ENCODE measurements around the gene PRMT9. TPM values are rescaled to one million over a fixed set of nuclear protein-coding genes. Genes with fewer than 3 reads are reported as not detected.

Gene PRMT9
- total and polyA plus RNA-seq, 2 of the 13 experiments (the other 11 are each of a cell fraction or from before 2014, with no cell fraction given): 4.0 to 9.7 TPM

DNA sequence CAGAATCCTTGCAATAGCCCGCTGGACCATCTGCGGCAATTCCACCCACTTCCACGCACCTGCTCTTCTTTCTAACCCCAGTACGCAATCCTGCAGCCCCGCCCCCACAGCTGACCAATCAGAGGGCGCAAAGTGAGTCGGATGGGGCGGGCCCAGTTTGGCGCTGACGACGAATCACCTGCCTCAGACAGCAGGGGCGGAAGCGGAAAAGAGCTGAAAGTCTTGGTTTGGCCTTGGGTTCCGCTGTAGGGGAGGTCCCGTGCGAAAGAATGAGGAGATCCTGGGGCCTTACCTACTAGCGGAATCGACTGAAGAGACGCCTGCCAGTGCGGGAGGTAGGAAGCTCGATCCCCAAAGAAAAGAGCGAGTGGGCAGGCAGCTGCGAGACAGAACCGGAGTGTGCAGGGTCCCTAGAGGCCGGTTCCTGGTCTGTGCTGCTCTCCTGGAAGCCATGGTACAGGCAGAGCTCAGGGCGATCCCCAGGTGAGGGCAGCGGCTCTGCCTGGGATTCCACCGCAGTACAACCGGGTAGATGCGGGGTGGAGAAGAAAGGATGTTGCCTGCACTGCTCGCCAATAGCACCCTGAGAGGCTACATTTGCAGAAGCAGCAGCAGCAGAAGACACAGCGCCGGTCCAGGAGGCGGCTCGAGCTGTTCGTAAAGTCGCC is 66.7 kb downstream of the PRMT9 start, which contains the start of gene TMEM184C (continued):
- no peak for TF ChIP-seq NFIC (IDR thresholded peaks at IDR 0.05; ENCODE audit: low read length)
- peak; percentile 46; the same call in 1 of the 2 replicates for TF ChIP-seq DMAP1 (CRISPR knock-in tag; IDR thresholded peaks at IDR 0.05)
- TF ChIP-seq RARA (CRISPR knock-in tag; IDR thresholded peaks at IDR 0.05): no peak
- peak; percentile 56; the same call in 1 of the 3 replicates for TF ChIP-seq MXI1 (IDR thresholded peaks at IDR 0.05; ENCODE audit: borderline replicate concordance, low read depth, low read length)
- no peak for TF ChIP-seq MZF1 (CRISPR knock-in tag; IDR thresholded peaks at IDR 0.05; ENCODE audit: borderline replicate concordance)
- TF ChIP-seq ZNF790 (CRISPR knock-in tag; IDR thresholded peaks at IDR 0.05; ENCODE audit: borderline replicate concordance): no peak
- TF ChIP-seq GMEB2 (CRISPR knock-in tag; IDR thresholded peaks at IDR 0.05; ENCODE audit: low read depth): no peak
- no peak for TF ChIP-seq ZBTB3 (CRISPR knock-in tag; IDR thresholded peaks at IDR 0.05; ENCODE audit: borderline replicate concordance, low read depth)
- TF ChIP-seq XRCC5 (optimal IDR thresholded peaks at IDR 0.05; ENCODE audit: low read length): peak; percentile 63
- TF ChIP-seq SMARCC2 (IDR thresholded peaks at IDR 0.05): no peak
- TF ChIP-seq ZNF3 (CRISPR knock-in tag; IDR thresholded peaks at IDR 0.05): no peak
- TF ChIP-seq ZNF180 (CRISPR knock-in tag; IDR thresholded peaks at IDR 0.05; ENCODE audit: borderline replicate concordance, low read depth): no peak
- no peak for TF ChIP-seq ZNF282 (IDR thresholded peaks at IDR 0.05; ENCODE audit: partially characterized antibody)
- no peak for TF ChIP-seq ZNF317 (CRISPR knock-in tag; IDR thresholded peaks at IDR 0.05)
- TF ChIP-seq, protein P1, sequence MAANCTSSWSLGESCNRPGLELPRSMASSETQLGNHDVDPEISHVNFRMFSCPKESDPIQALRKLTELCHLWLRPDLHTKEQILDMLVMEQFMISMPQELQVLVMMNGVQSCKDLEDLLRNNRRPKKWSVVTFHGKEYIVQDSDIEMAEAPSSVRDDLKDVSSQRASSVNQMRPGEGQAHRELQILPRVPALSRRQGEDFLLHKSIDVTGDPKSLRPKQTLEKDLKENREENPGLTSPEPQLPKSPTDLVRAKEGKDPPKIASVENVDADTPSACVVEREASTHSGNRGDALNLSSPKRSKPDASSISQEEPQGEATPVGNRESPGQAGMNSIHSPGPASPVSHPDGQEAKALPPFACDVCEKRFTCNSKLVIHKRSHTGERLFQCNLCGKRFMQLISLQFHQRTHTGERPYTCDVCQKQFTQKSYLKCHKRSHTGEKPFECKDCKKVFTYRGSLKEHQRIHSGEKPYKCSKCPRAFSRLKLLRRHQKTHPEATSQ (CRISPR knock-in tag; IDR thresholded peaks at IDR 0.05; ENCODE audit: borderline replicate concordance): peak; percentile 78; the same call in 1 of the 2 replicates
- TF ChIP-seq ZNF780A (CRISPR knock-in tag; IDR thresholded peaks at IDR 0.05): no peak
- TF ChIP-seq XBP1 (CRISPR knock-in tag; IDR thresholded peaks at IDR 0.05): peak; percentile 69; the same call in 1 of the 2 replicates
- TF ChIP-seq, protein P2, sequence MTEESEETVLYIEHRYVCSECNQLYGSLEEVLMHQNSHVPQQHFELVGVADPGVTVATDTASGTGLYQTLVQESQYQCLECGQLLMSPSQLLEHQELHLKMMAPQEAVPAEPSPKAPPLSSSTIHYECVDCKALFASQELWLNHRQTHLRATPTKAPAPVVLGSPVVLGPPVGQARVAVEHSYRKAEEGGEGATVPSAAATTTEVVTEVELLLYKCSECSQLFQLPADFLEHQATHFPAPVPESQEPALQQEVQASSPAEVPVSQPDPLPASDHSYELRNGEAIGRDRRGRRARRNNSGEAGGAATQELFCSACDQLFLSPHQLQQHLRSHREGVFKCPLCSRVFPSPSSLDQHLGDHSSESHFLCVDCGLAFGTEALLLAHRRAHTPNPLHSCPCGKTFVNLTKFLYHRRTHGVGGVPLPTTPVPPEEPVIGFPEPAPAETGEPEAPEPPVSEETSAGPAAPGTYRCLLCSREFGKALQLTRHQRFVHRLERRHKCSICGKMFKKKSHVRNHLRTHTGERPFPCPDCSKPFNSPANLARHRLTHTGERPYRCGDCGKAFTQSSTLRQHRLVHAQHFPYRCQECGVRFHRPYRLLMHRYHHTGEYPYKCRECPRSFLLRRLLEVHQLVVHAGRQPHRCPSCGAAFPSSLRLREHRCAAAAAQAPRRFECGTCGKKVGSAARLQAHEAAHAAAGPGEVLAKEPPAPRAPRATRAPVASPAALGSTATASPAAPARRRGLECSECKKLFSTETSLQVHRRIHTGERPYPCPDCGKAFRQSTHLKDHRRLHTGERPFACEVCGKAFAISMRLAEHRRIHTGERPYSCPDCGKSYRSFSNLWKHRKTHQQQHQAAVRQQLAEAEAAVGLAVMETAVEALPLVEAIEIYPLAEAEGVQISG (CRISPR knock-in tag; IDR thresholded peaks at IDR 0.05): peak; percentile 77
- TF ChIP-seq CREB1 (IDR thresholded peaks at IDR 0.05): peak; percentile 54
- TF ChIP-seq CREB1 (CRISPR knock-in tag; IDR thresholded peaks at IDR 0.05): peak; percentile 81
- no peak for TF ChIP-seq DPF2 (CRISPR knock-in tag; IDR thresholded peaks at IDR 0.05; ENCODE audit: borderline replicate concordance, low read depth)
- TF ChIP-seq ZNF546 (CRISPR knock-in tag; conservative IDR thresholded peaks at IDR 0.05): no peak
- no peak for TF ChIP-seq TBX3 (IDR thresholded peaks at IDR 0.05; ENCODE audit: borderline replicate concordance)
- TF ChIP-seq ARID2 (CRISPR knock-in tag; IDR thresholded peaks at IDR 0.05; ENCODE audit: borderline replicate concordance): 0 out of 2 replicates have a peak, but pooled peaks have one; percentile 33
- no peak for TF ChIP-seq FOXO4 (CRISPR knock-in tag; conservative IDR thresholded peaks at IDR 0.05)

All from HepG2 (cell line).